OCI-LY3 (cell line): ENCODE data around the gene SLC29A3.

ENCODE experiments used
- H2AFZ ChIP-seq: fragments of 200-600, 300-600 bp; shearing (Covaris generic); 2 replicates; pipeline ENCODE4 v1.6.0; 2014; ENCODE audit warnings: antibody characterized with exemption, low read depth, low read length
- H3K27ac ChIP-seq: fragments of 200-600, 300-600 bp; sonication (generic); 2 replicates; pipeline ENCODE4 v1.5.1; 2014; ENCODE audit warnings: mild to moderate bottlenecking, low read length, moderate library complexity, mixed read lengths
- H3K27me3 ChIP-seq: fragments of 200-600, 300-600 bp; sonication (generic); 2 replicates; pipeline ENCODE4 v1.6.1; 2014; ENCODE audit warnings: low read depth, low read length, mixed read lengths
- H3K36me3 ChIP-seq: fragments of 200-600, 300-600 bp; sonication (generic); replicated peaks from 2 replicates; pipeline ENCODE3; 2014; ENCODE audit warnings: low read depth, low read length, mixed read lengths
- H3K4me1 ChIP-seq: fragments of 300-600, 200-600 bp; sonication (generic); 2 replicates; pipeline ENCODE4 v1.6.1; 2014; ENCODE audit warnings: low read length, mixed read lengths
- H3K4me2 ChIP-seq: fragments of 200-600, 300-600 bp; sonication (generic); 2 replicates; pipeline ENCODE4 v1.6.1; 2014; ENCODE audit warnings: low read length, mixed read lengths
- H3K4me3 ChIP-seq: fragments of 300-600, 200-600 bp; sonication (generic); 2 replicates; pipeline ENCODE4 v1.5.1; 2014; ENCODE audit warnings: antibody characterized with exemption, mild to moderate bottlenecking, low read length, moderate library complexity
- H3K79me2 ChIP-seq: fragments of 300-600, 200-600 bp; shearing (Covaris generic); 2 replicates; pipeline ENCODE4 v1.6.1; 2014; ENCODE audit warnings: mild to moderate bottlenecking, low read length, mixed read lengths
- H3K9ac ChIP-seq: fragments of 300-600, 200-600 bp; shearing (Covaris generic); 2 replicates; pipeline ENCODE4 v1.6.0; 2014; ENCODE audit warnings: mild to moderate bottlenecking, low read length, moderate library complexity
- H3K9me3 ChIP-seq: fragments of 200-600, 300-600 bp; shearing (Covaris generic); 2 replicates; pipeline ENCODE4 v1.6.1; 2014; ENCODE audit warnings: low read length, mixed read lengths; ENCODE audit not compliant: insufficient read depth
- H4K20me1 ChIP-seq: fragments of 200-600, 300-600 bp; sonication (generic); 2 replicates; pipeline ENCODE4 v1.6.1; 2016; ENCODE audit warnings: low read length, mixed read lengths; ENCODE audit not compliant: insufficient read depth
- EZH2phosphoT487 ChIP-seq: fragments of 200-600 bp; shearing (Covaris generic); IDR thresholded peaks from 2 replicates; pipeline ENCODE4 v1.6.1; 2018; ENCODE audit warnings: antibody characterized with exemption, mixed run types, low read depth
- TF ChIP-seq, protein P1 (sequence below): fragments of 200-600, 300-600 bp; sonication (generic); IDR thresholded peaks from 2 replicates; pipeline ENCODE4 v1.5.1; 2014; ENCODE audit warnings: antibody characterized with exemption, low read length, low read depth

The SLC29A3 gene

GRCh38 chr10:71378336-71379117 lies 59.5 kb downstream of the SLC29A3 start:
- peak overlapping the region; percentile 87 for H3K27ac ChIP-seq
- peaks cover 6% of the 10 kb centered on the region; the same call in 1 of the 2 replicates for H3K79me2 ChIP-seq
- TF ChIP-seq, protein P1, sequence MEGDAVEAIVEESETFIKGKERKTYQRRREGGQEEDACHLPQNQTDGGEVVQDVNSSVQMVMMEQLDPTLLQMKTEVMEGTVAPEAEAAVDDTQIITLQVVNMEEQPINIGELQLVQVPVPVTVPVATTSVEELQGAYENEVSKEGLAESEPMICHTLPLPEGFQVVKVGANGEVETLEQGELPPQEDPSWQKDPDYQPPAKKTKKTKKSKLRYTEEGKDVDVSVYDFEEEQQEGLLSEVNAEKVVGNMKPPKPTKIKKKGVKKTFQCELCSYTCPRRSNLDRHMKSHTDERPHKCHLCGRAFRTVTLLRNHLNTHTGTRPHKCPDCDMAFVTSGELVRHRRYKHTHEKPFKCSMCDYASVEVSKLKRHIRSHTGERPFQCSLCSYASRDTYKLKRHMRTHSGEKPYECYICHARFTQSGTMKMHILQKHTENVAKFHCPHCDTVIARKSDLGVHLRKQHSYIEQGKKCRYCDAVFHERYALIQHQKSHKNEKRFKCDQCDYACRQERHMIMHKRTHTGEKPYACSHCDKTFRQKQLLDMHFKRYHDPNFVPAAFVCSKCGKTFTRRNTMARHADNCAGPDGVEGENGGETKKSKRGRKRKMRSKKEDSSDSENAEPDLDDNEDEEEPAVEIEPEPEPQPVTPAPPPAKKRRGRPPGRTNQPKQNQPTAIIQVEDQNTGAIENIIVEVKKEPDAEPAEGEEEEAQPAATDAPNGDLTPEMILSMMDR = peak; percentile 20; the same call in 1 of the 2 replicates
- TF ChIP-seq EZH2phosphoT487 = no peak
- no peaks in the 10 kb centered on the region for H3K27me3 ChIP-seq
- H2AFZ ChIP-seq = peak overlapping the region; percentile 42
- peaks cover 56% of the 10 kb centered on the region for H3K4me1 ChIP-seq
- no peaks in the 10 kb centered on the region for H3K36me3 ChIP-seq
- H4K20me1 ChIP-seq = no peaks in the 10 kb centered on the region
- H3K4me3 ChIP-seq = peak overlapping the region; percentile 45
- H3K9ac ChIP-seq = peak overlapping the region; percentile 57
- H3K9me3 ChIP-seq = no peaks in the 10 kb centered on the region
- H3K4me2 ChIP-seq = peak overlapping the region; percentile 65

GRCh38 chr10:71379118-71379766 lies 60.2 kb downstream of the SLC29A3 start:
- H3K9ac ChIP-seq = peak overlapping the region; percentile 57
- H3K9me3 ChIP-seq = no peaks in the 10 kb centered on the region
- no peaks in the 10 kb centered on the region for H3K36me3 ChIP-seq
- TF ChIP-seq, protein P1 = no peak
- TF ChIP-seq EZH2phosphoT487 = no peak
- H3K27ac ChIP-seq = peak overlapping the region; percentile 87
- peak overlapping the region; percentile 45; the same call in 1 of the 2 replicates for H3K4me3 ChIP-seq
- peaks cover 6% of the 10 kb centered on the region; the same call in 1 of the 2 replicates for H3K79me2 ChIP-seq
- no peaks in the 10 kb centered on the region for H3K27me3 ChIP-seq
- H3K4me1 ChIP-seq = peaks cover 54% of the 10 kb centered on the region
- no peaks in the 10 kb centered on the region for H4K20me1 ChIP-seq
- peak overlapping the region; percentile 42; the same call in 1 of the 2 replicates for H2AFZ ChIP-seq
- H3K4me2 ChIP-seq = peak overlapping the region; percentile 65

DNA sequence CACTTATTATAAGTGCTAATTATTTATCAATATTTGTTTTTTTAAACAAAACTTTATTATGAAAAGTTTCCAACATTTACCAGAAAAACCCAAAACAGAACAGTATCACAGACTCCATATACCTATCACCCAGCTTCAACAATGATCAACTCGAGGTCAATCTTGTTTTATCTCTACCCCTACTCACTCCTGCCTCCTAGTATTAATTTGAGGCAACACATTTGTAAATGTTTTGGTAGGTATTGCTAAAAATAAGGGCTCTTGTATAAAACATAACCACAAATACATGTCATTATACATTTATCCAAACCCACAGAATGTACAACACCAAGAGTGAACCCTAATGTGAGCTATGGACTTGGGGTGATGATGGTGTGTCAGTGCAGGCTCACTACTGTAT lies 61.8 kb downstream of the SLC29A3 start:
- peaks cover 43% of the 10 kb centered on the region for H3K4me1 ChIP-seq
- no peaks in the 10 kb centered on the region for H3K27me3 ChIP-seq
- H3K79me2 ChIP-seq = peaks cover 6% of the 10 kb centered on the region; the same call in 1 of the 2 replicates
- no peak overlapping the region for H3K4me3 ChIP-seq
- H3K36me3 ChIP-seq = no peaks in the 10 kb centered on the region
- no peak overlapping the region for H3K27ac ChIP-seq
- H3K9me3 ChIP-seq = no peaks in the 10 kb centered on the region
- no peaks in the 10 kb centered on the region for H4K20me1 ChIP-seq
- no peak overlapping the region for H3K4me2 ChIP-seq
- no peak overlapping the region for H2AFZ ChIP-seq
- TF ChIP-seq, protein P1 = no peak
- no peak overlapping the region for H3K9ac ChIP-seq

GRCh38 chr10:71381611-71382010 lies 62.6 kb downstream of the SLC29A3 start:
- H3K79me2 ChIP-seq = peaks cover 6% of the 10 kb centered on the region; the same call in 1 of the 2 replicates
- no peaks in the 10 kb centered on the region for H3K27me3 ChIP-seq
- no peak overlapping the region for H2AFZ ChIP-seq
- H3K4me2 ChIP-seq = no peak overlapping the region
- H3K36me3 ChIP-seq = no peaks in the 10 kb centered on the region
- TF ChIP-seq, protein P1 = no peak
- no peak for TF ChIP-seq EZH2phosphoT487
- no peaks in the 10 kb centered on the region for H3K9me3 ChIP-seq
- H4K20me1 ChIP-seq = no peaks in the 10 kb centered on the region
- H3K4me1 ChIP-seq = peaks cover 35% of the 10 kb centered on the region
- H3K4me3 ChIP-seq = no peak overlapping the region
- no peak overlapping the region for H3K27ac ChIP-seq
- no peak overlapping the region for H3K9ac ChIP-seq
